HG03175 (cell line): Measurements from ENCODE around the gene OSBPL5.

Experiments used
- ATAC-seq: cut with Tn5 transposase; IDR thresholded peaks from one replicate; pipeline ENCODE4 v1.9.1; 2021; ENCODE audit warnings: mild to moderate bottlenecking, moderate library complexity; ENCODE audit not compliant: unreplicated experiment

The OSBPL5 gene

GRCh38 chr11:3165152-3165705, at the start of gene OSBPL5:
Gene OSBPL5, minus strand, starts transcription at chr11:3165310. Its CDS starts 36,162 bp downstream, at chr11:3129148.
- ATAC-seq = no peak

GRCh38 chr11:3214420-3214699, 49.2 kb upstream of the OSBPL5 start:
- ATAC-seq = no peak

DNA sequence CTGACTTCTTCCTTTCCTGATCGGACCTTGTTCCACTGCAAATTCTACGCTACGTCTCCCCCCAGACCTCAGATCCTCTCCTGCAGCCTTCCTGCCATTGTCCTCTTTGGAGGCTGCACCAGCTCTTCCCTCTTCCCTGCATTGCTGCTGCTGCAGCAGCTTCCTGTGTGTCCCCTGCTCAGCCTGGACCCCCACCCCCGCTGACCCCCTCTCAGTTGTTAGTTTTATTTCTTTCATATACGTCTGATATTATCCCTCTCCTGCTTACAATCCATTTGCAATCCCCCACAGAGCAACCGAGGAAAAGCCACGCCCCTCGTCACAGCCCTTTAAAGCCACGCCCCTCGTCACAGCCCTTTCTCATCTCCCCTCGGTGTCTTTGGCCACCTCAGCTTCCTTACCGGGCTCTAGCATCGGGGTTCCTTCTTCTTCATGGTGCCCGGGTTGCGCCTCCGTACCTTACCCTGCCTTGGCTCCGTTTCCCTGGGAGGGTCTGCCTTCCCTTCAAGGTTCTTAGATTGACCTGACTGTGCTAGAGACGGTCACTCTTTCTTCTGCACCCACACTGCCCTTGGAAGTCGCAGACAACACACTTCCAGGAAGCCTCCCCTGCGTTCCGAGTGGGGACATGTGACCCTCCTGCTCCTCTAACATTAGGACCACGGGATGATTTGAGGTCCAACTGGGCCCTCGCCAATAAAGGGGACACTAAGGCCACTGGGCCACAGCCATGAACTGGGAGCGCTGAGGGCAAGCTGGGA, 48.7 kb upstream of the OSBPL5 start:
- no peak for ATAC-seq

- ATAC-seq = no peak
Measured at GRCh38 chr11:3208272-3208671, 43.2 kb upstream of the OSBPL5 start.

DNA sequence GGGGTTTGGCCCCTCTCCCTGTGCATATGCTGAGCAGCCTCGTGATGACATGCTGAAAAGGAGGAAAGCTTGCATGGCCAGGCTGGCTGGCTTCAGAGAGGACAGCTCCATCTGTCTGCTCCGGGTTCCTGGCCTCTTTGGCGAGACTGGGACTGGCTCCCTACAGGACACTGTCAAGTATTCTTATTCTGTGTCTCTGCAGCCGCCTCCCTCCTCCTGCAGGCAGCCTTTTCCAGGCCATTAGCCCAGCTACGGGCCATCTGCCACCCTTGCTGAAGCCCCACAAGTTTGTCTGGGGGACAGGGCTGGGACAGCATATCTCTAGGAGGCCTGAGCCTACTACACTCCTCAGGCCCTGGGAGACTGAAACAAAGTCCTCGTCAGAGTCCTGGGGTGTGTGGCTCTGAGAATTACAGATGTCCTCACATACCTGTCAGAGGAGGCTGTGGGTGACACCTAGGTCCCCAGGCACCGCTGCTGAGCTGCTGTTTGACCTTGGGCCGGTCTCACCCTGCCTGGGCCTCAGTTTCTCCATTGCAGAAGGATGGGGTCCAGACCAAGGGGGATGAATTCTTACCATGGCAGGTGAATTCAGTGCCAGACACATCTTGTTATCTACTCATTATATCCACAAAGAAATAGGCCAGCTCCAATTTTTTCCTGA, 42.5 kb upstream of the OSBPL5 start:
- no peak for ATAC-seq

DNA sequence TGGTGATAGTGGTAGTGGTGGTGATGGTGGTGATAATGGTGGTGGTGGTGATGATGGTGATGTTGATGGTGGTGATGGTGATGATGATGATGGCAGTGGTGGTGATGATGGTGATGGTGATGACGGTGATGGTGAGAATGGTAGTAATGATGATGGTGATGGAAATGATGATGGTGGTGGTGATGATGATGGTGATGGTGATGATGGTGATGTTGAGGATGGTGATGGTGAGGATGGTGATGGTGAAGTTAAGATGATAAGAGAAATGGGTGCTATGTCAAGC, 41.8 kb upstream of the OSBPL5 start:
- no peak for ATAC-seq

- ATAC-seq = no peak
Measured at GRCh38 chr11:3206156-3206921, 41.2 kb upstream of the OSBPL5 start.

- ATAC-seq = no peak
Measured at GRCh38 chr11:3205261-3206155, 40.4 kb upstream of the OSBPL5 start.

- no peak for ATAC-seq
Measured at GRCh38 chr11:3204141-3205015, 39.3 kb upstream of the OSBPL5 start.

GRCh38 chr11:3203221-3204043, 38.3 kb upstream of the OSBPL5 start:
- ATAC-seq = no peak

GRCh38 chr11:3202759-3203158, 37.6 kb upstream of the OSBPL5 start:
- no peak for ATAC-seq

DNA sequence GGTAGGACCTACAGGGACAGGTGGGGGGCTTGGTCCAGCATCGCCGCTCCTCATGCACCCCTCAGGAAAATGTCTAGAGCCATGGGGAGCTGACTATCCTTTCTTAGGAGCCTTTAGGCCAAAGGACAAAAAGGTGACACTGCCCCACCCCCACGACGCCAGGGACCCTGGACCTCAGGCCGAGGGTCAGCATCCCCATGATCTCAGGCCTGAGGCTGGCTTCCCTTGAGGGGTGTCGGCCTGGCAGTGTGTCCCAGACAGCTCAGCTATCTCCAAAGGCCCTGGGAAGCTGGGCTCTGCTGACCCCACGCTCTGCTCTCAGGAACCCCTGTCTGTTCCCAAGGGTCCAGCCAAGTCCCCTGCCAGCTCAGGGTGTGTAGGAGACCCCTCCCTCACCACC, 37.2 kb upstream of the OSBPL5 start:
- ATAC-seq = no peak

DNA sequence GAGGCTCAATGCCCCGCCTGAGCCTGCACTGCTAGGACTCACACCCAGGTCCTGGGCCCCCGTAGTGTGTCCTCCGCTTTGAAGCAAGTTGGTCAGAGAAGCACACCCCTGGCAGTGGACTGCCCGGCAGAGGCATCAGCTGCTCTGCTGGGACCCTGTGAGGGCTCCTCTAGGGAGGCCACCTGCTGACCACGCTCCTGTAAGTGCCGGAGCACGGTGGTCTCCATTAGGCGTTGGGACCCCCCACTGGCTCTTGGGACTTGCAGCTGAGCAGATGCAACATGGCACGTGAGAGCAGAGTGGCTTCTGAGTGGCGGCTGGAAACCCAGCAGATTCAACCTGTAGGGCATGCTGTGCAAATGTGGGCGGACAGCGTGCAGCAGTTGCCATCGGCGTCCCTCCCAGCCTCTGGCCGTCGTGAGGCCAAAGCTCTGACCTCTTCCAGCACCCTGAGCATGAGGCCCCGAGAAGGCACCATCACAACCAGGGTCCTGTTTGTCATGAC, 36.6 kb upstream of the OSBPL5 start:
- no peak for ATAC-seq

- ATAC-seq = no peak
Measured at GRCh38 chr11:3201112-3201581, 36.0 kb upstream of the OSBPL5 start.

DNA sequence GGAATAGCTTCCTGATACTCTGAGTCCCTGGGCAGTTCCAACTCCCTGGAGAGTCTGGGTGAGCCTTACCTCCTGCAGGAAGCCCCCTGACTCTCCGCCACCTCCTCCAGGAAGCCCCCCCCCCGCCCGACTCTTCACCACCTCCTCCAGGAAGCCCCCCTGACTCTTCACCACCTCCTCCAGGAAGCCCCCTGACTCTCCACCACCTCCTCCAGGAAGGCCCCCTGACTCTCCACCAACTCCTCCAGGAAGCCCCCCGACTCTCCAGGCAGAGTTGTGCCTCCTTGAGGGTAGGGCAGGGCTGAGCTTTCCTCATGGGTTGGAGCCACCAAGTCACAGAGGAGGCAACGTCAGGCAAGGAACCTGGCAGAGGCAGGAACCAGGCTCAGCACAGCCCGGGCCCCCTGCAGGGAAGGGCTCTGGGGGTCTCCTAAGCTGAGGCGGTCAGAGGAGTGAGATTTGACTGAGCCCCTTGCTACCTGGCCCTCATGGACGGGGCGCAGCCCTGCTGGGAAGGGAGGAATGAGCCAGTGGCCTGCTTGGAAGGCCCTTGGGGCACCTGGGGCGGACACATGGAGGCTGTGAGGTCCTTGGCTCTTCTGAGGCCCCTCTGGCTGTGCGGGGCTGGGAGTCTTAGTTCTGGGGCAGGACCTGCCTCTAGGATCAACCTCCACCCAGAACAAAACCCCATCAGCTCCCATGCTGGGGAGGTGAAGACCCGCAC, 35.4 kb upstream of the OSBPL5 start:
- no peak for ATAC-seq

- ATAC-seq = no peak
Measured at GRCh38 chr11:3199537-3200295, 34.6 kb upstream of the OSBPL5 start.

- no peak for ATAC-seq
Measured at GRCh38 chr11:3198815-3199214, 33.7 kb upstream of the OSBPL5 start.
